GM19463 (cell line): ENCODE measurements around the gene FRMD3.

Experiments
- ATAC-seq: cut with Tn5 transposase; IDR thresholded peaks from one replicate; pipeline ENCODE4 v1.9.1; 2021; ENCODE audit warnings: mild to moderate bottlenecking, moderate library complexity; ENCODE audit not compliant: unreplicated experiment

FRMD3 gene

DNA sequence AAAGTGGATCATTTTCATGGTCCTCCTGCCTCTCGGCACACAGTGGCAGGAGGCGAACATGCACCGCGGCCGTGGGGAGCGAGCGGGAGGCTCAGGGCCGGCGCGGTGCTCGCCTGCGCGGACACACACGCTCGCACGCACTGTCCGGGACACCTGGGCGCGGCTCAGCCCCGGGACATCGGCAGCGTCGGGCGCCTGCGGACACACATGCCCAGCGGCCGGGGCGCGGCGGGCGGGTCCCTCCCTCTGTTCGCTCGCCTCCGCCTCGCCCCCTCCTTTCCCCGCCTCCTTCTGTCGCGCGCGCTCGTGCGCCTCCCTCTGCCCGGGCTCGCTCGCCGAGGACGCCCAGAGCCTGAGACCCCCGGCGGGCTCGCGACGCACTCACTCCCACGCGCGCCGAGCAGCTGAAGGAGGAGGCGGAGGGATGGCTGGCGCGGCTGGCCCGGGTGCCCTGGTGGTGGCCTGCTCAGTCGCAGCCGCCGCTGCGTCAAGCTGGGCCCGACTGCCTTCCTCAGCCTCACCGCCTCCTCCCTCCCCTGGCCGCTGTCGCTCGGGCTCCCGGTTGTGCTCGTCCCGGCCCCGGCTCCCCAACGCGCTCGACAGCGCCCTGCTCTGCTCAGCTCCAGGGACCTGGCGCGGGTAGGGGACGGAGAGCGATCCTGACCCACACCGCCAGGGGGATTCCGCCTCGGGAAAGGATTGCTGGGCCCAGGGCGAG, at the start of gene FRMD3:
TSS of gene FRMD3 (minus strand) at position 230 of the 718 bp plus-strand sequence. CDS start at position 60, 170 bp downstream.
- ATAC-seq, result peak; percentile 50

DNA sequence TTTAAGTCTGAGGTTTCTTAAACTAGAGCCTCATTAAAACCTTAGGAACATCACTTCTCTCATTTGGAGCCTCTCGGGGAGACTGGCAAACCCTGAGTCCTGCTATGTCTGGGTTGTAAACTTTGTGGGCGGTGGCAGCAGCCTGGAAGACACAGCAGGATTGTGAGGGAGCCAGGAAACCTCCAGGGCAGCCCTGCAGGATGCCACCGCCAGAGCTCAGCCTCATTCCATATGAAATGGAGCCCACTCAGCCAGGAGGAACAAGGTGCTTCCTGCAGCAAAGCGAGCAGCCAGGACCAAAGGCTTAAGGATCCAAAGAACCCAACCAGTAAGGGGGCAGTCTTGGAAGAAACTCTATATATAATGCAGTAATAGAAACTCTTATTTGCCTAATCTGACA, 46.8 kb upstream of the FRMD3 start:
- no peak for ATAC-seq

DNA sequence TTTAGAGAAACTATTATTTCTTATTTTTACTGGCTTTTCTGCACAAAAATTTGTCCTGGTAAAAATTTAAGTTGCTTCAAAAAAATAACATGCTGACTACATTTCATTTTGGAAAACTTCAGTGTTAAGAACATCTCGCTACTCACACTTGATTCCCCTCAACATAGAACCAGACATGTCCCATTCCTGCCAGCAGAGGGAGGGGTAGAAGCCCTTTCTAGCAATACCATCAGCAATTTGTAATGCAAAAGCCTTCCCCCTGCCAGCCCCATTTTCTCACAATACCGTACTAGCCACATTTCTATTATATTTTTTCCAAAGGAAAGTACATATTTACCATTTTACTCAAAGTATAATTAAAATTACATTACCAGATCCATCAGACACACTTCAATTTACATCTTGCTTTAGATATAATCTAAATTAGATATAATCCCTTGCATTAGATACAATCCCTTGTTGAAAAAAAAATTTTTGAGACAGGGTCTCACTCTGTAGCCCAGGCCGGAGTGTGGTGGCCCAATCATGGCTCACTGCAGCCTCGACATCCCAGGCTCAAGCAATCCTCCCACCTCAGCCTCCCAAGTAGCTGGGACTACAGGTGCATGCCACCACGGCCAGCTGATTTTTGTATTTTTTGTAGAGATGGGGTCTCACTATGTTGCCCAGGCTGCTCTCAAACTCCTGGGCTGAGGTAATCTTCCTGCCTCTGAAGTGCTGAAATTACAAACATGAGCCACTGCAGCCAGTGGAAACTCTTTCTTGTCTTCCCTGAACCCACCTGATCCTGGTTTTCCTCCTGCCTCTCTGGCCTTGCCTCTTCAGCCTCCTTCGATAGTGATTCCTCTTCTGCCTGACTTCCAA, 45.2 kb upstream of the FRMD3 start:
- ATAC-seq, result peak; percentile 81

DNA sequence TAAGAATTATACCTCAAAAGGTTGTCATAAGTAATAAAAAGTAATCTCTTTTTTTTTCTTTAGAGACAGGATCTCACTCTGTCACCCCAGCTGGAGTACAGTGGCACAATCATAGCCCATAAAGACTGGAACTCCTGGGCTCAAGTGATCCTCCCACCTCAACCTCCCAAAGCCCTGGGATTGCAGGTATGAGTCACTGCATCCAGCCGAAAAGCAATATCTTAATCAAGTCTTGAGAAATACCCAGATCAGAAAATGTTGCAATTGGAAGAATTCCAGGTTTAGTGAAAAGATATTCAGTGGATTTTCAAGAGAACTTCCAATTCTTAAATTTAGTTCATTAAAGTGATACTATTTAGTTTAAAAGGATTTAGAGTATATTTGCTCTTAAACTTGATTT, 43.8 kb upstream of the FRMD3 start:
- ATAC-seq, result no peak

DNA sequence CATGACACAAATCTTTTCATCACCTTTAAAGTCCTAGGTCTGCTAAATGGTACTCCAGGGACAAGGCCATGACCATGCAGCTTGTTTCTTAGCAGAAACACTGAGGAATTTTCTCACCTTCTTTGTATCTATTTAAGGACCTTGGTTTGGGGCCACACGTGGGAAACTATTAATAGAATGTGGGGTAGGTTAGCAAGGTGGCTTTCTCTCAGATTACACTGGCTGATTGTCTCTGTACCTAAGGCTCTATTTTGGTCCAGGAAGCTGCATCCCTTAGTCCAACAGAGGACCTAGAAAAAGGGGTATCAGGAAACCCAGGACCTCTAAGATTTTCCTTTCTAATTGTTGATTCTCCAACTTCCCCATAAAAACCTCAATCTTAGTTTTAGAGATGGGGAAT, 36.3 kb upstream of the FRMD3 start:
- no peak for ATAC-seq

DNA sequence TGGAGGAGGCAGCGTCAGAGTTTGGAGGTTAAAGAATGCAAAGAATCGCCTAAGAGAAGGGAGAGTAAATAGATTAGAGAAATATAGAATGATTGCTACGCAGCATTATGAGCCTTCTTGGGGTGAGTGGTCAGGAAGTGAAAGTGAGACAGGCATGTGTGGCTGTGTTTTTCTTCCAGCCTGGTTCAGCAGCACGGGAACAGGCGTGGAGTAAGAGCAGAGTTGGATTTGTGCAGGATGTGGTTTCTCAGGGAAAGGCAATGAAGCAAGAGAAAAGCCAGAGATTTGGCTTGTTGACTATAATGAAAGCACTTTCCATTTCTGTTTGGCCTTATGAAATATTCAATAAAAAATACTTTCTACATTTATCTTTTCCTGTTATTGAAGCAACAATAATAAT, 34.3 kb upstream of the FRMD3 start:
- ATAC-seq, result no peak

DNA sequence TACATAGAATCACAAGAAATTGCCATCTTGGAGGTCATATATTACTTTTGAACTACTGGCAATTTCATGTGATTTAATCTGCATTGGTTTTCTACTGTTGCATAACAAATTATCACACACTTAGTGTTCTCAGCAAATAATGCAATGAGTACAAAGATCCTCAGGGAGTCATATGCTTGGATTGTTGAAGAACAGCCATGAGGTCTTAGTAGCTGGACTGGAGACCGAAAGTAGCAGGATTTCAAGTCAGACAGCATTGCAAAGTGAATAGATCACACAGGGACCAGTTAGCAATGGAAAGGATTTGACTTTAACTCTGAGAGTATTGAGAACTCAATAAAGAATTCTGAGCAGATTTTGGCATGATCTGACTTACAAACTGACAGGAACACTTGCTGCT, 32.2 kb upstream of the FRMD3 start:
- ATAC-seq, result no peak

DNA sequence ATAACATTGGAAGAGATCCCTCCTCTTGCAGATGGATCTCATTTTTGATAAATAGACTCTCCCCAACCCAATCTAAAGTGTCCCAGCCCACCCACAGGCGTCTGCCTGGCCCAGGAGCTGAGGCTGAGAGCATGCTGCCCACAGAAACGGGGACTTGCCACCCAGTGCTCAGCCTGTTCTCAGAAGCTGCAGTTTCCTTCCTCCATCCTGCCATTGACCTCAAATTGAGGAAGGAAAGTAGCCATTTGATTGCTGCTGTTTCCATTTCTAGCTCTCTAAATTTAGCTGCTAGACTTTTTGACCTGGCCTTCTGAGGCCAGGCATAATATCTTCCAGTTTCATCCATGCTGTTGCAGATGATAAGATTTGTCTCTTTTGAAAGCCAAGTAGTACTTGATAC, 31.1 kb upstream of the FRMD3 start:
- no peak for ATAC-seq

DNA sequence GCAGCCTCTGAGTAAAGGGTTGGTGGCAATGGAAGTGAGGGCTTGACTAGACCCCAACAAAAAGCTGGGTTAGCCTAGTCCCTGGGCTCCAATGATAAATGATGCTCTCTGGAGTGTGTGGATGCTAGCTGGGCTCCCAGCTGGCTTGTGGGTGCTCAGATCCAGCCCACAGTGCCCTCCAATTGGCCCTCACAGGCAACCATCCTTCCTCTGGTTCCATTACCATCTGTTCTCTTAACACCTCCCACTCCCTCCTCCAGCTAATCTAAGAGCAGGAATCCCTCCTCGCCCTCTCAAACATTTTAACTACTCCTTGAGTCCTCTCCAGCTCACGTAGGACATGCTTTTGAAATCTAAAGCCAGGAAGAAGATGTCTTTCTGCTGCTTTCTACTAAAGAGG, 25.2 kb upstream of the FRMD3 start:
- no peak for ATAC-seq

DNA sequence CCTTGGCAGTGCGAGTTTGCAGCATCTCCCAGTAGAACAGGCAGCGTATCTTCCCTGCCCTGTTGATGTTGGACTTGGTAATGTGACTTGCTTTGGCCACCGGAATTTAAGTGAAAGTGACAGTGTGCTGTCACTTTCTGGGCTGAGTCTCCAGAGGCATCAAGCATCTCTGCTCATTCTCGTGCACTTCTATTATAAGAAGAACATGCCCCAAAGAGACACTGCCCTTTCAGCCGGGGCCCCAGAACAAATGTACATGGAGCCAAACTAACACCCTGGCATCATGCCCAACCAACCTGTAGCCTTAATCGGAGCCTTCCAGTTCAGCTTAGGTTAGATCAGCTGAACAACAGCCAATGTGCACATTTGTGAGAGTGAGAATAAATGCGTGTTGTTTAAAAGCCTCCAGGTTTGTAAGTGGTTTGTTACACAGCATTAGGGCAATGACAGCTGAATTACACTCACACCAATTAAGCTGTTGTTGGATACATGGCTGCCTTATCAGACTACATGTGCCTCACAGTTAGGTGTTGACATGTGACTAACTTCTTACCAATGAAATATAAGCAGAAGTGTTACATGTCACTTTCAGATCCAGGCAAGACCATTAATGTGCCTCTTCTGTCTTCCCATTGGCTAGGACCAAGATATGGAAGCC, 22.1 kb upstream of the FRMD3 start:
- no peak for ATAC-seq

DNA sequence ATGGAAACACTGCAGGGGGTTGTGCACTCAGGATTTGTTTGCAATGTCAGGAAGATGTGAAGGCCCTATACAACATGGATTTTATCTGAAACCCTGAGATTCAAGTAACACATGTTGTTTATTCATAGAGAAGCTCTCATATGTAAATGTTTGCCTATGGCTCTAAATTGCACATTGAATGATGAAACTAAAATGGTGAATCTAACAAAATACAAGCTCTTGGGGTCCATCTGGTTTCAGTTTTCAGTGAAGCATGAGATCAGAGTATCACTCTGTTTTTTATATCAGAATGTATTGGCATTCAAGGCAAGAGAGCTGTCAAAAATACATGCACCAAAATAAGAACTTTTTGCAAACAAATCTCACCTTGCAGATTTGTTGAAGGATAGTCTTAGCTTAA, 19.6 kb upstream of the FRMD3 start:
- ATAC-seq, result no peak

DNA sequence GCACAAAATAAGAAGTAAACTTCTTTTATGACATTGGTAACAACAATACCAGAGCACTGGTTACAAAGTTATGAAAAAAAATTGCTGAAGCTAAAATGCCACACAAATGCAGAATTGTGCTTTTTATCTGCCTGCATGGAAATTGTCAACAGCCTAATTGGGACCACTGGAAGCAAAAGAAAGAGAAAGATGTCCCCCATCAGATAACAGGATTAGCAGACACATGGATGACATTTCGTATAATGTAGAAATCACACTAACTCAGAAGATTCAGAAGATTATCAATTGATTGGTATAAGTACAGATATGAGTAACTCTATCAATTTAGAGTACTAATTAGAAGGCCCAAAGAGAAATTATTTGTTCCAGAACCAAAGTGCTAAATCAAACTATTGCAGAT, 19.1 kb upstream of the FRMD3 start:
- ATAC-seq, result no peak

DNA sequence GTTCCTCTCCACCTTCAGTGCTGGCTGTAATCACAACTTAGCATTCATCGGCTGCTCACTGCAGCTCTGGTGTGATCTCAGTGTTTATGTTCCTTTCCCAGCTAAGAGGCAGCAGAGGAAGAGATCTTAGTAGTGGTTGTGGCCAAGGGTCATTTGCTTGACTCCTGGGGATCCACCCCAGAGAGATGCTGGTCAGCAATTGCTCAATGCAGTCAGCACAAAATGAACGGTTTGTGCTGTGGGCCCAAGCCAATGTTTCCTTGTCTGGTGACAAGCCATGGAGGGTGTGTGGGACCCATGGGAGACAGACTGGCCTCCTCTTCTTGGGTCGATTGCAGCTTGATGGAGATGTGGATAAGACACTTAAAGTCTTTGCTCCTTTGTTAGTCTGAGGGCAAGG, 16.1 kb upstream of the FRMD3 start:
- ATAC-seq, result no peak

DNA sequence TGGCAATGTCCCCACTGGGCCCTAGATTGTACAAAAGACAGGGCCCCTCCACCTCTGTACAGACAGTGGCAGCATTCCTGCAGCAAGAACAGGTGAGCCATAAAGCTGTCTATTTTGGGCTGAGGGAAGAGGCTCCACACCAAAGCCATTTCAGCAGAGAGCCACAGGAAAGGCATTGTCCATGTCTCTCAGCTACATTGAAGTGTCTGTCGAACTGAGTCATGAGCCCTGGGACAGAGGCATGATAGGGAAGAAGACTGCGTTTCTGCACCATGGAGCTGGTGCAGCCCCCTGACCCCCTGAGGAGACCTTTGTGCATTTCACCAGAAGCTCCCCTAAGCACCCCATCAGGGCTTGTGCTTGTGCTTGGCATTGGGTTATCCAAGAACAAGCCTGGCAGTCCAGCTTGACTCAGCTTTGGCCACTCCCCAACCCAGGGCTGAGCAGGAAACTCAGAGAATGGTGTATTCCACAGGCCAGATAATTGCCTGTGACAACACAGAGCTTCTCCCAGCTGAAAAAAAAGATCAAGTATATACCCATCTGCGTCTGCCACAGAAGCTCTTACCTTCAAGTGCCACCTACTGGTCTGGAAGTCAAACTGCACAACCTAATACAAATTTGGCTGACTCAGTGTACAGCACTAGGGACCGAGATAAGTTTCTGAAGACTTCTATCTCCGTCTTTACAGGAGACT, 5.9 kb upstream of the FRMD3 start:
- ATAC-seq, result peak; percentile 90

DNA sequence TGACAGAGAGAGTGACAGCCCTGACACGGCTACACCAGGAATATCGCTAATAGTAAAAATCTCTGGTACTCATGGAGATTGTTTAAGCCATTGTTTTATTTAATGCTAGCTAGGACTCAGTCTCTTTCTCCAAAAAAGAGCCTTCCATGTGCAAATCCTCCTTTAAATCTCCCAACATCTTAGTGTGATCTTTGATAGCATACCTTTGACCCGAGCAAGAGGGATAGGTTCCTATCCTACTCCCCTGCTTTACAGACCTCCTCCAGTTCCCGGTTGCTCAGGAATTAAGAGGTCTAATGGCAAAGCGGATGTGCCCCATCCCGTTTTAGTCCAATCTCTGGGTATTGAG, 663 bp upstream of the FRMD3 start:
- no peak for ATAC-seq

DNA sequence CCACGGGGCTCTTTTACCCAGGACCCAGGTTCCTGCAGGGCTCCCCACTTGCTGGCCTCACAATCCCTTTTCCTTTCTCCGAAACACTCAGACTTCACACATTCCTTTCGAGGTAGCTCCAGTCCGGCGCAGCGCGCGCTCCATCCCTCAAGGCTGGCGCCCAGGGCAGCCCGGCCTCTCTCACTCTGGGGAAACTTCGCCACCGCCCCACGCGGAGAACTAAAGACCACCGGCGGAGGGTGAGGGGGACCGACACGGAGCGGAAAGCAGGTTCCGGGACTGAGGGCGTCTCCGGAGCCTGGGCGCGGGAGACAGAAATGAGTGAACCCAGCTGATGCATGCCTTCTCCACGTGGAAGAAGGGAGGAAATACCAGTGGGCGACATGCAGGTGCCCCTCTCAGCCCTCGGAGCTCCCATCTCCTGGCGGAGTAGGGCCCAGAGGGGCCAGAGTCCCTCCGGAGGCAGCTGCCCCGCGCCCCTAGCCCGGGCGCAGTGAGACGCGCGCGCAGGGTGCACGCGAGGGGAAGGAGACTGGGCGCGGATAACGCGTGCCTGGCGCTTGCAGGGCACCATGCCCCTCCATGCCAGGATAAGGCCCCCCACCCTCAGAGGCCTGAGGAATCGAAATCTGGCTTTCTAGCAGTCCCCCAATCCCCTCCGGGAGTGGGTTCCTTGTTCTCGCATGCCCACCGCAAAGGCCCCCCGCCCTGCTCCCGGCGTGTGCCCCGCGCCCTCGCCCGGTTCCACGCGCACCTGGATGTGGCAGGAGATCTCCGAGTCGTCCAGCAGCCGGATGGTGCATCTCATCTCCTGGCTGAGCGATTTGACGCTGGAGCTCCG, 650 bp downstream of the FRMD3 start:
- no peak for ATAC-seq

DNA sequence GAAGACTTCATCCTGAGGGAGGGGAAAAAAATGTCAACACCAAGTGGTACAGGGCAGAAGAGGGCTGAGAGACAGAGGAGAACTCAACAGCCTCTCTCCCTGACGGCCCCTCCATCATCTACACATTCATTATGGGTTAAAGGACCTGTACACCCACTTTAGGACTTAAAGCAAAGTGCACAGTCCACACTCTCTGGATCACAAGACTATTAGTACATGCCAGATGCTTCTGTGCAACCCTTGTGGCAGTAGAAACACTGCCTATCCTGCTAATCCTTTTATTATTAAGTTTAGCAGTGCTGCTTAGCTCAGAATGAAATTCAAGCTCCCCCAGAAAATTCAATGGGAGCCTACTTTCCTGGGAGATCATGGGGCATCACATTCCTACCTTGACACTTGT, 1.9 kb downstream of the FRMD3 start:
- ATAC-seq, result no peak

DNA sequence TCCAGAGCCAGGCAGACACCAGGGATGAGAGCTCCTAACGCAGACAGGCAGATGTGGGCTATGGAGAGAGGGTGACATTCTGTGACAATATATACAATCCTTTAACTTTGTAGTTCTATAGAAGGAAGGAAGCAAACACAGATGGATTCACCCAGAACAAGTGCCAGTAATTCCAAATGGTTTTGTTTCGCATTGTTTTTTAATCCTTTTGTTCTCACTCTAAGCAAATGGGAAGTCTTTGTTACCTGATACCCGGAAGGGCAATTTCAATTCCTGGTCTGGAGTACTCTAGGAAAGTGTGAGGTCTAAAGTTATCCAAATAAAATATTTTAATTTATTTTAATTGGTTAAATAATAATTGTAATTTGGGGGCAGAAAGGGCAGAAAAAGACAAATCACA, 2.5 kb downstream of the FRMD3 start:
- no peak for ATAC-seq

DNA sequence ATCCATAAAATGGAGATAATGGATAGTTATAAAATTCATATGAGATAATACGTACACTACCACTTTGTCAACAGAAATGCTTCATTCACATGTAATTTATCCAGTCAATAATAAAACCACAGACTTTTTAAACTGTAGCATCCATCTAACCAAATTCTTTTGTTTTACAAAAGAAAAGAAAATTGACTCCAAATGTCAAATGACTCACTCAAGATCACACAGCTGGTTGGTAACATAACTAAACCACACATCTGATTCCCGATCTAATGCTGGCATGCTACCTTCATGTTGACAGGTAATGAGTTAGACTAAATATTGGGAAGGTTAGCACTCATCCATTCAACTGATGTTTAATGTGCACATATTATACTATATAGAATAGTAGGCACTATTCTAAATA, 4.9 kb downstream of the FRMD3 start:
- no peak for ATAC-seq

DNA sequence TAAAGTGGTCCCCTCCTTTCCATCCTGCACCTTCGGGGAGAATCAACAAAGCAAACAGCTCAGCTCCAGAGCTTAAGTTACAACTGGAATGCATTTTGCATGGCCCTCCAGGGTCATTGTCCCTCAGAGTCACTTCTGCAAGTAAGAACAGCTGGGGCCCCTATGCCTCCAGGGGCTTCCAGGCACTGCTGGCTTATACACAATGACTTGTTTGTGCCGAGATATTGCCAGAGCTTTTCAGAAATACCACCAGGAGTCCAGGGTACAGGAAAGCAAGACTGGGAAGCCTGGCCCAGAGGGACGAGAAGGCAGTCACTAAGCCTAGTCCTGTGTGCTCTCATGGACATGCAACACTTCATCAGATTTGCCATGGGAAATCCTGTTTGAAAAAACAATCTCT, 11.3 kb downstream of the FRMD3 start:
- ATAC-seq, result no peak

DNA sequence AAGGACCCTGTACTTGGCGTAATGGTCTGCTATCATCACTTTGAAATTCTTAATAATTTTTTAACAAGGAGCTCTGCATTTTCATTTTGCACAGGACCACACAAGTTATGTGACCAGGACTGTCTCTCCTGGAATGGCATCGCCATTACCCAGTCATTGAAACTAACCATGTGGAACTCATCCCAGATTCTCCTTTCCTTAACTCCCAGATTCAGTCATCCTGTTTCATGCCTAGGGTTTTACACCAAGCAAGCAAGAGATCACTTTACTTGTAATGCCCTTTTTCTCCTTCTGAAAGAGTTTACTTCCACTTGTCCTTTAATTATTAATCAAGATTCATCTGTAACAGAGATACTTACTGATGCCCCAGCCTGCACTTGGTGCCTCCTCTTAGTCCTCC, 12.0 kb downstream of the FRMD3 start:
- no peak for ATAC-seq
